SK-N-MC (cell line): ENCODE results near the gene EPHA4.

Experiments used
- EZH2 ChIP-seq: fragments of 200-600 bp; sonication (generic); IDR thresholded peaks from one replicate; pipeline ENCODE4 v1.6.1; 2017; ENCODE audit warnings: antibody characterized with exemption
- POLR2AphosphoS5 ChIP-seq: IDR thresholded peaks from 2 replicates; pipeline ENCODE4 v1.6.1; 2012; ENCODE audit warnings: mild to moderate bottlenecking, low read depth, low read length, borderline replicate concordance

- TF ChIP-seq POLR2AphosphoS5 (no peak), EZH2 (no peak)
Observed at GRCh38 chr2:221506469-221506868, 65.6 kb downstream of the EPHA4 start.
